Measurements from ENCODE around the gene EVPL.

GRCh38 chr17:76036497-76037261 is 9.6 kb upstream of the EVPL start:
- TF ChIP-seq POLR2A (IDR thresholded peaks at IDR 0.05; ENCODE audit: borderline replicate concordance, extremely low read depth, insufficient read depth, insufficient read length): no peak
- TF ChIP-seq CEBPB (IDR thresholded peaks at IDR 0.05; ENCODE audit: low read depth): no peak
- TF ChIP-seq POLR2AphosphoS5 (IDR thresholded peaks at IDR 0.05; ENCODE audit: low read depth, low read length): no peak
- TF ChIP-seq CTCF (IDR thresholded peaks at IDR 0.05 in 2 of 3, conservative IDR thresholded peaks at IDR 0.05 in 1 of 3; ENCODE audit: borderline replicate concordance in 1 of 3, insufficient read depth in 1 of 3, low read depth in 2 of 3, low read length in 2 of 3): no peak
- TF ChIP-seq JUND (IDR thresholded peaks at IDR 0.05): no peak
- TF ChIP-seq ZBTB33 (IDR thresholded peaks at IDR 0.05; ENCODE audit: extremely low read depth, insufficient replicate concordance, low read length): no peak
- no peak for TF ChIP-seq SIN3A (IDR thresholded peaks at IDR 0.05; ENCODE audit: low read depth)
- no peak for TF ChIP-seq ELF1 (IDR thresholded peaks at IDR 0.05; ENCODE audit: borderline replicate concordance, low read depth)
